HTERT RPE-1 (cell line): ENCODE data around the gene ZHX3.

Source experiments
- in situ Hi-C: fragments of 300-500 bp; cut with MboI; formaldehyde crosslinking; loops from 4 replicates; pipeline ENCODE4 v1.14.3; 2020; ENCODE audit warnings: low sequenced_read_pairs

The ZHX3 gene

GRCh38 chr20:41175201-41175651 lies 142.3 kb downstream of the ZHX3 start:
- in situ Hi-C loops = no loop called here

- in situ Hi-C loops = loop anchor here (25.0 kb wide), 1 partner anchor 163 kb away; the partner anchor contains the start of gene LPIN3
These were observed 142.7 kb downstream of the ZHX3 start for GRCh38 chr20:41174782-41175181.

GRCh38 chr20:41174373-41174772 lies 143.2 kb downstream of the ZHX3 start:
- in situ Hi-C loops = loop anchor here (25.0 kb wide), 1 partner anchor 163 kb away; the partner anchor contains the start of gene LPIN3

GRCh38 chr20:41173791-41174341 lies 143.7 kb downstream of the ZHX3 start:
- in situ Hi-C loops = loop anchor here (25.0 kb wide), 1 partner anchor 163 kb away; the partner anchor contains the start of gene LPIN3

GRCh38 chr20:41173161-41173721 lies 144.3 kb downstream of the ZHX3 start:
- in situ Hi-C loops = loop anchor here (25.0 kb wide), 1 partner anchor 164 kb away; the partner anchor contains the start of gene LPIN3

GRCh38 chr20:41172296-41173140 lies 145.0 kb downstream of the ZHX3 start:
- in situ Hi-C loops = loop anchor here (25.0 kb wide), 1 partner anchor 165 kb away; the partner anchor contains the start of gene LPIN3

- in situ Hi-C loops = loop anchor here (25.0 kb wide), 1 partner anchor 165 kb away; the partner anchor contains the start of gene LPIN3
These were observed 145.7 kb downstream of the ZHX3 start for GRCh38 chr20:41171736-41172295.

- in situ Hi-C loops = loop anchor here (25.0 kb wide), 1 partner anchor 167 kb away; the partner anchor contains the start of gene LPIN3
These were observed 147.0 kb downstream of the ZHX3 start for GRCh38 chr20:41170386-41171105.

- in situ Hi-C loops = loop anchor here (25.0 kb wide), 1 partner anchor 167 kb away; the partner anchor contains the start of gene LPIN3
These were observed 147.7 kb downstream of the ZHX3 start for GRCh38 chr20:41169791-41170351.

- in situ Hi-C loops = loop anchor here (25.0 kb wide), 1 partner anchor 168 kb away; the partner anchor contains the start of gene LPIN3
These were observed 148.3 kb downstream of the ZHX3 start for GRCh38 chr20:41169162-41169690.

GRCh38 chr20:41168281-41169161 lies 149.0 kb downstream of the ZHX3 start:
- in situ Hi-C loops = loop anchor here (25.0 kb wide), 1 partner anchor 169 kb away; the partner anchor contains the start of gene LPIN3

GRCh38 chr20:41167481-41168253 lies 149.9 kb downstream of the ZHX3 start:
- in situ Hi-C loops = loop anchor here (25.0 kb wide), 1 partner anchor 170 kb away; the partner anchor contains the start of gene LPIN3

GRCh38 chr20:41167118-41167470 lies 150.4 kb downstream of the ZHX3 start:
- in situ Hi-C loops = loop anchor here (25.0 kb wide), 1 partner anchor 170 kb away; the partner anchor contains the start of gene LPIN3

- in situ Hi-C loops = loop anchor here (25.0 kb wide), 1 partner anchor 171 kb away; the partner anchor contains the start of gene LPIN3
These were observed 151.1 kb downstream of the ZHX3 start for GRCh38 chr20:41166201-41167117.

GRCh38 chr20:41165001-41165882 lies 152.3 kb downstream of the ZHX3 start:
- in situ Hi-C loops = loop anchor here (25.0 kb wide), 1 partner anchor 172 kb away; the partner anchor contains the start of gene LPIN3
